BJ (cell line): ENCODE results near the gene MRPL4. TPM values are rescaled to one million over a fixed set of nuclear protein-coding genes. Genes with fewer than 3 reads are reported as not detected.

ENCODE experiments used
- CTCF ChIA-PET: fragments of 350-600 bp; formaldehyde crosslinking; extraction: SDS; loops from one replicate; lab custom pipeline; 2021; ENCODE audit warnings: antibody characterized with exemption, inconsistent platforms; lab: Yijun Ruan, JAX
- POLR2A ChIA-PET: fragments of 300-600 bp; sonication (Branson Sonifier 250); formaldehyde crosslinking; extraction: SDS; loops from one replicate; lab custom pipeline; 2021; ENCODE audit warnings: antibody characterized with exemption; lab: Charles Lee
- DNase-seq: peaks from one replicate; pipeline ENCODE4 v3.0.0-alpha.2; 2011; ENCODE audit warnings: low read depth
- H3K27me3 ChIP-seq: 2 replicates; pipeline ENCODE4 v1.6.0; 2011; ENCODE audit warnings: low read length; ENCODE audit not compliant: control insufficient read depth, insufficient read depth
- H3K36me3 ChIP-seq: 2 replicates; pipeline ENCODE4 v1.5.1; 2011; ENCODE audit warnings: low read length; ENCODE audit not compliant: control insufficient read depth, insufficient read depth
- H3K4me3 ChIP-seq: 2 replicates; pipeline ENCODE4 v1.5.1; 2011; ENCODE audit warnings: low read depth, mild to moderate bottlenecking, control low read depth, low read length
- polyA plus RNA-seq: library from polyadenylated mRNA; depleted of rRNA; stranded (reverse); fragments of >200 nt; gene quantifications from 2 replicates; pipeline ENCODE4 v1.2.3, GENCODE V29; 2011
- TF ChIP-seq, protein P1 (sequence below): IDR thresholded peaks from 2 replicates; pipeline ENCODE4 v1.5.1; 2011; ENCODE audit warnings: low read depth, mild to moderate bottlenecking, control low read depth, inconsistent platforms, low read length, moderate library complexity; ENCODE audit not compliant: insufficient read depth

The MRPL4 gene
- polyA plus RNA-seq, 1 experiment = 58.7 TPM

- no peak overlapping the region for H3K4me3 ChIP-seq
- no peak for DNase-seq
- ChIA-PET POLR2A (no interaction called here), CTCF (interaction anchor here (1.4 kb wide), 2 partner anchors 8 to 20 kb away, joined by 3 to 6 read pairs; no protein-coding TSS in a partner anchor)
- no peaks in the 10 kb centered on the region for H3K27me3 ChIP-seq
- TF ChIP-seq, protein P1, sequence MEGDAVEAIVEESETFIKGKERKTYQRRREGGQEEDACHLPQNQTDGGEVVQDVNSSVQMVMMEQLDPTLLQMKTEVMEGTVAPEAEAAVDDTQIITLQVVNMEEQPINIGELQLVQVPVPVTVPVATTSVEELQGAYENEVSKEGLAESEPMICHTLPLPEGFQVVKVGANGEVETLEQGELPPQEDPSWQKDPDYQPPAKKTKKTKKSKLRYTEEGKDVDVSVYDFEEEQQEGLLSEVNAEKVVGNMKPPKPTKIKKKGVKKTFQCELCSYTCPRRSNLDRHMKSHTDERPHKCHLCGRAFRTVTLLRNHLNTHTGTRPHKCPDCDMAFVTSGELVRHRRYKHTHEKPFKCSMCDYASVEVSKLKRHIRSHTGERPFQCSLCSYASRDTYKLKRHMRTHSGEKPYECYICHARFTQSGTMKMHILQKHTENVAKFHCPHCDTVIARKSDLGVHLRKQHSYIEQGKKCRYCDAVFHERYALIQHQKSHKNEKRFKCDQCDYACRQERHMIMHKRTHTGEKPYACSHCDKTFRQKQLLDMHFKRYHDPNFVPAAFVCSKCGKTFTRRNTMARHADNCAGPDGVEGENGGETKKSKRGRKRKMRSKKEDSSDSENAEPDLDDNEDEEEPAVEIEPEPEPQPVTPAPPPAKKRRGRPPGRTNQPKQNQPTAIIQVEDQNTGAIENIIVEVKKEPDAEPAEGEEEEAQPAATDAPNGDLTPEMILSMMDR = no peak
- no peaks in the 10 kb centered on the region for H3K36me3 ChIP-seq
These were observed 42.7 kb upstream of the MRPL4 start for GRCh38 chr19:10209315-10209714.

GRCh38 chr19:10211061-10211460, 41.0 kb upstream of the MRPL4 start:
- TF ChIP-seq, protein P1 = no peak
- Histone ChIP-seq H3K27me3 (no peaks in the 10 kb centered on the region), H3K4me3 (no peak overlapping the region), H3K36me3 (no peaks in the 10 kb centered on the region)
- POLR2A ChIA-PET = no interaction called here
- CTCF ChIA-PET = interaction anchor here (1.2 to 2.0 kb wide), 3 partner anchors 9 to 39 kb away, joined by 3 to 5 read pairs (median 3); no protein-coding TSS in a partner anchor
- DNase-seq = no peak

- Histone ChIP-seq H3K36me3 (no peaks in the 10 kb centered on the region), H3K4me3 (no peak overlapping the region), H3K27me3 (no peaks in the 10 kb centered on the region)
- TF ChIP-seq, protein P1 = no peak
- POLR2A ChIA-PET = no interaction called here
- no peak for DNase-seq
- CTCF ChIA-PET = interaction anchor here (1.2 to 2.0 kb wide), 3 partner anchors 10 to 39 kb away, joined by 3 to 5 read pairs (median 3); no protein-coding TSS in a partner anchor
These were observed 40.3 kb upstream of the MRPL4 start for GRCh38 chr19:10211691-10212090.

- H3K4me3 ChIP-seq = no peak overlapping the region
- no peaks in the 10 kb centered on the region for H3K36me3 ChIP-seq
- POLR2A ChIA-PET = no interaction called here
- TF ChIP-seq, protein P1 = no peak
- no peaks in the 10 kb centered on the region for H3K27me3 ChIP-seq
- CTCF ChIA-PET = interaction anchor here (0.6 to 1.7 kb wide), 6 partner anchors 11 to 213 kb away, joined by 3 to 4 read pairs (median 3); no protein-coding TSS in a partner anchor
- no peak for DNase-seq
These were observed 37.2 kb upstream of the MRPL4 start for GRCh38 chr19:10214784-10215183.

DNA sequence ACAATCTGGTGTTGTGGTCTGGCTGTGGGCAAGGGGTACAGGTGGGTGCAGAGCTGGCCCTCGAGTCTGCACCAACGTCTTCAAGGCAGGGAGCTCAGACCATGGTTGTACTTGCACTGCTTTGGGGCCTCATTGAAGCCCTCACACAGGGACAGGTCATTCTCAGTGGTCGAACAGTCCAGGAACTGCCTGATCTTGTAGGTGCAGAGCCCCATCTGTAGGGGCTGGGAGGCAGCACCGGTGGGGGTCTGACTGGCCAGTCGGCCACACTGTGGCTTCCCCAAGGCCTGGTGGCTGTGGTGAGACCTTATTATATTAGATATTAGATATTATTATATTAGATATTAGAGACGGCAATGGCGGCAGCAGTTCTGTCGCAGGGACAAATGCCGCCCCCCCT, 34.9 kb upstream of the MRPL4 start:
- H3K27me3 ChIP-seq = no peaks in the 10 kb centered on the region
- no peak for DNase-seq
- ChIA-PET POLR2A (no interaction called here), CTCF (interaction anchor here (0.6 to 1.0 kb wide), 4 partner anchors 11 to 126 kb away, joined by 3 to 5 read pairs (median 3); no protein-coding TSS in a partner anchor)
- TF ChIP-seq, protein P1 = no peak
- H3K4me3 ChIP-seq = no peak overlapping the region
- peaks cover 2% of the 10 kb centered on the region; the same call in 1 of the 2 replicates for H3K36me3 ChIP-seq
